Activated naive CD4-positive, alpha-beta T cell treated with Interleukin-2 at 50 U/mL for 16 hours (primary cell): ENCODE results near the gene PEMT.
"Not testable (repeated sequence)": the region's sequence is repeated elsewhere in the genome, so short reads cannot be mapped to it uniquely, and the experiment has no call there.

ENCODE experiments used
- DNase-seq: peaks from one replicate; pipeline ENCODE4 v3.0.0-alpha.2; 2020

Gene PEMT

GRCh38 chr17:17476865-17477467, 114.5 kb downstream of the PEMT start, which contains the start of gene MED9:
TSS of gene MED9 (plus strand) at chr17:17477000. CDS start at chr17:17477042, 42 bp downstream.
- DNase-seq = peak; percentile 94

GRCh38 chr17:17474341-17474740, 117.2 kb downstream of the PEMT start:
- DNase-seq = no peak

- DNase-seq = no peak
These were observed 119.1 kb downstream of the PEMT start for GRCh38 chr17:17472333-17472920.

GRCh38 chr17:17469996-17470395, 121.5 kb downstream of the PEMT start:
- DNase-seq = no peak

- no peak for DNase-seq
These were observed 122.2 kb downstream of the PEMT start for GRCh38 chr17:17469358-17469757.

- DNase-seq = no peak
These were observed 123.1 kb downstream of the PEMT start for GRCh38 chr17:17468217-17469010.

GRCh38 chr17:17467720-17468119, 123.8 kb downstream of the PEMT start:
- DNase-seq = no peak

GRCh38 chr17:17467016-17467415, 124.5 kb downstream of the PEMT start:
- DNase-seq = no peak

GRCh38 chr17:17466511-17466910, 125.0 kb downstream of the PEMT start:
- no peak for DNase-seq

GRCh38 chr17:17465878-17466277, 125.6 kb downstream of the PEMT start:
- DNase-seq = not testable (repeated sequence)

- no peak for DNase-seq
These were observed 127.7 kb downstream of the PEMT start for GRCh38 chr17:17463821-17464220.

- no peak for DNase-seq
These were observed 129.3 kb downstream of the PEMT start for GRCh38 chr17:17462048-17462824.

- DNase-seq = no peak
These were observed 131.5 kb downstream of the PEMT start for GRCh38 chr17:17460038-17460437.

GRCh38 chr17:17457680-17458079, 133.8 kb downstream of the PEMT start:
- DNase-seq = no peak

GRCh38 chr17:17456251-17456650, 135.3 kb downstream of the PEMT start:
- no peak for DNase-seq
